ENCODE measurements around the gene AGBL3. TPM values are rescaled to one million over a fixed set of nuclear protein-coding genes. Genes with fewer than 3 reads are reported as not detected.
"Not testable (repeated sequence)": the region's sequence is repeated elsewhere in the genome, so short reads cannot be mapped to it uniquely, and the experiment has no call there.

AGBL3 gene
- total and polyA plus RNA-seq, 9 donors, result 2.0 to 8.1 (median 4.2) TPM

DNA sequence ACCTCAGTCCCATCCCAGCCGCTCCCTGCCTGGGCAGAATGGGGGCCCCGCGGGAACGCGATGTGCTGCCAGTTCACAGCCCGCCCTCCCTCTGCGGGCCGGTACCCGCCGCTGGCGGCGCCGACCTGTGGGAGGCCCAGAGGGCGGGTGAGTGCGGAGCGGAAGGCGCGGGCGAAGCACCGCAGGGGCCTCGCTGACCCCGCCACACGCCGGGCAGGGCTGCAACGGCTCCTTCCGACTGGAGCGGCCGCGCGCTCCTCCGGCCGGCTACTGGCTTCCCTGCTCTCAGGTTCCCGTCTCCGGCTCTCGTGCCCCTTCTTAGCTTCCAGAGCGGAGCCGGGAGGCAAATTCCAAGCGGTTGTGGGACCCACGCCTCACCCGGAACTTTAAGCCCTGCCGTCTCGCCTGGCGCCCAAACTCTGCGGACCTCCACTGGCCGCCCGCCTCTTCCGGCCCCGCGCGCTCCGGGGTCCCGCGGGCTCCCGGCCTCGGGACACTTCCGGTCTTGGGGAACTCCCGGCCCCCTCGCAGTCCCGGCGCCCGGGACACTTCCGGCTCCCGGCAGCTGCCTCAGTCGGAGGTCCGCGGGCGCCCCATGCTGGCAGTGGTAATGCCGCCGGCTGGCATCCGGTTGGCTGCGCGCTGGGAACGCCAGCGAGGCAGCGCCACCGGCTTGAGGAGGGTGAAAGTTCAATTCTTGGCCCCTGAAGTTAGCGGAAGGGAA, 184.1 kb downstream of the AGBL3 start, which contains the start of gene CYREN:
Gene CYREN, minus strand, starts transcription at position 434 of the 724 bp plus-strand sequence. CDS start 1,785 bp downstream, outside the sequence.
- H3K4me1 ChIP-seq (ENCODE audit: insufficient read depth), result no peaks in the 10 kb centered on the region
- intact Hi-C loops (cut with DNase I), result loop anchor here in 2 of 4 donors (2.0 to 5.0 kb wide), 2 partner anchors 40 to 483 kb away; partner anchors contain the start of gene WDR91 (in 1 of the 2)
- H3K27me3 ChIP-seq, result no peaks in the 10 kb centered on the region
- H3K4me3 ChIP-seq, result peak within 1 kb of the TSS; percentile 96
- no peaks in the 10 kb centered on the region for H3K36me3 ChIP-seq
- 0% methylated on average over 40 to 77 of the region's 77 CpGs for WGBS, 3 donors
- peak within 1 kb of the TSS; percentile 75 to 81 for H3K27ac ChIP-seq
- peak; percentile 94 to 97 (median 95) for DNase-seq
- no peaks in the 10 kb centered on the region for H3K9me3 ChIP-seq
- TF ChIP-seq EP300 (IDR thresholded peaks at IDR 0.05) (no peak), POLR2A (IDR thresholded peaks at IDR 0.05) (peak; percentile 51)
- TF ChIP-seq, protein P1, sequence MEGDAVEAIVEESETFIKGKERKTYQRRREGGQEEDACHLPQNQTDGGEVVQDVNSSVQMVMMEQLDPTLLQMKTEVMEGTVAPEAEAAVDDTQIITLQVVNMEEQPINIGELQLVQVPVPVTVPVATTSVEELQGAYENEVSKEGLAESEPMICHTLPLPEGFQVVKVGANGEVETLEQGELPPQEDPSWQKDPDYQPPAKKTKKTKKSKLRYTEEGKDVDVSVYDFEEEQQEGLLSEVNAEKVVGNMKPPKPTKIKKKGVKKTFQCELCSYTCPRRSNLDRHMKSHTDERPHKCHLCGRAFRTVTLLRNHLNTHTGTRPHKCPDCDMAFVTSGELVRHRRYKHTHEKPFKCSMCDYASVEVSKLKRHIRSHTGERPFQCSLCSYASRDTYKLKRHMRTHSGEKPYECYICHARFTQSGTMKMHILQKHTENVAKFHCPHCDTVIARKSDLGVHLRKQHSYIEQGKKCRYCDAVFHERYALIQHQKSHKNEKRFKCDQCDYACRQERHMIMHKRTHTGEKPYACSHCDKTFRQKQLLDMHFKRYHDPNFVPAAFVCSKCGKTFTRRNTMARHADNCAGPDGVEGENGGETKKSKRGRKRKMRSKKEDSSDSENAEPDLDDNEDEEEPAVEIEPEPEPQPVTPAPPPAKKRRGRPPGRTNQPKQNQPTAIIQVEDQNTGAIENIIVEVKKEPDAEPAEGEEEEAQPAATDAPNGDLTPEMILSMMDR (IDR thresholded peaks at IDR 0.05), result peak in 2 of 3 donors; percentile 85 to 87

DNA sequence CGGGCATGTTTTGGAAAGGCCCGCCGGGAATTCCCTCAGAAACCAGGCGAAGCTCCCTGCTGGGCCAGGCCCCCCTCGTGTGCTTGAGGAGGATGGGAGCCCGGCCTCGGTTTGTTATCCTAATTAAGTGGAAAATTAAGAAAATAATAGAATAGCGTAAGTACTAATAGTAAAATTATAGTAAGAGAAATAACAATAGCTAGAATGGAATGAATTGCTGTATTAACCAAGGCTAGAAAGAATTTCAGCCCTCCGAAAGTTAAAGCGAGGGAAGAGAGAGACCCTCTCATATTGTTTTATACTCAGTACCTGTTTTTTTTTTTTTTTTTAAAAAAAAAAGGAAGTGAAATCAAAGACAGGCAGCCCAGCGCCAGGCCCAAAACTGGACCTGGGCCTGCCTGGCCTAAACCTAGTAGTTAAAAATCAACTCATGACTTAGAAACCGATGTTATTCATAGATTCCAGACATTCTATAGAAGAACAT, 184.7 kb downstream of the AGBL3 start:
- not testable (repeated sequence) for H3K27me3 ChIP-seq; H3K9me3 ChIP-seq; DNase-seq; H3K36me3 ChIP-seq; H3K4me1 ChIP-seq (ENCODE audit: insufficient read depth)
- H3K4me3 ChIP-seq, result peak overlapping the region; percentile 96
- WGBS, 3 donors, result 8 to 16% (median 9%) methylated on average over 12 of the region's 12 CpGs
- peak overlapping the region; percentile 75 to 81 for H3K27ac ChIP-seq
- intact Hi-C loops (cut with DNase I), result loop anchor here in 2 of 4 donors (2.0 to 5.0 kb wide), 2 partner anchors 40 to 484 kb away; partner anchors contain the start of gene WDR91 (in 1 of the 2)

DNA sequence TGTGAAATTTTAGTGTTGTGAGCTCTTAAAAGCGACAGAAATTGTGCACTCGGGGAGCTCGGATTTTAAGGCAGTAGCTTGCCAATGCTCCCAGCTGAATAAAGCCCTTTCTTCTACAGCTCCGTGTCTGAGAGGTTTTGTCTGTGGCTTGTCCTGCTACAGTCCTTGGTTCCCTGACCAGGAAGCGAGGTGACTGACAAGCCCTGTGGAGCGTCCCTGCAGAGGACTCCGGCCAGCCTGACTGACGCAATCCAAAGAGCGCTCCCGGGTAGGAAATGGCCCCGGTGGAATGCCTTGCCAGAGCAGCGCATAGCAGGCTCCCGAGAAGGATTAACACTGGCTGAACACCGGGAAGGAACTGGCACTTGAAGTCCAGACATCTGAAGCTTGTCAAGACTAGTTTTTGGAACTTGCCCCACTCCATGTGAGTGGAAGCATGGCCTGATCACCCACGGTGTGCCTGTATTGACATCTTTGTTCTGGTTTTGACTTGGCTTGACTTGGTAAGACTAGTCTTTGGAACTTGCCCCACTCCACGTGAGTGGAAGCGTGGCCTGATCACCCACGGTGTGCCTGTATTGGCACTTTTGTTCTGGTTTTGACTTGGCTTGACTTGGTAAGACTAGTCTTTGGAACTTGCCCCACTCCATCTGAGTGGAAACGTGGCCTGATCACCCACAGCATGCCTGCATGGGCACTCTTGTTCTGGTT, 185.4 kb downstream of the AGBL3 start:
- not testable (repeated sequence) for H3K4me3 ChIP-seq; H3K36me3 ChIP-seq; H3K9me3 ChIP-seq; H3K4me1 ChIP-seq (ENCODE audit: insufficient read depth); H3K27me3 ChIP-seq
- H3K27ac ChIP-seq, result peak overlapping the region in 1 of 2 donors; percentile 81
- WGBS, 3 donors, result 60 to 87% (median 73%) methylated on average over 19 of the region's 19 CpGs
- peak in 3 of 5 donors; percentile 46 to 70 (median 46) for DNase-seq
- intact Hi-C loops (cut with DNase I), result loop anchor here in 2 of 4 donors (2.0 to 5.0 kb wide), 2 partner anchors 39 to 484 kb away; partner anchors contain the start of gene WDR91 (in 1 of the 2)

GRCh38 chr7:135173916-135174315, 187.6 kb downstream of the AGBL3 start:
- H3K9me3 ChIP-seq; H3K36me3 ChIP-seq; H3K27me3 ChIP-seq; H3K4me3 ChIP-seq; DNase-seq; H3K4me1 ChIP-seq (ENCODE audit: insufficient read depth); H3K27ac ChIP-seq: not testable (repeated sequence)
- 74 to 89% (median 81%) methylated on average over 4 of the region's 4 CpGs for WGBS, 3 donors
- intact Hi-C loops (cut with DNase I), result loop anchor here in 2 of 4 donors (5.0 kb wide), 1 partner anchor 487 kb away; no protein-coding TSS in a partner anchor

DNA sequence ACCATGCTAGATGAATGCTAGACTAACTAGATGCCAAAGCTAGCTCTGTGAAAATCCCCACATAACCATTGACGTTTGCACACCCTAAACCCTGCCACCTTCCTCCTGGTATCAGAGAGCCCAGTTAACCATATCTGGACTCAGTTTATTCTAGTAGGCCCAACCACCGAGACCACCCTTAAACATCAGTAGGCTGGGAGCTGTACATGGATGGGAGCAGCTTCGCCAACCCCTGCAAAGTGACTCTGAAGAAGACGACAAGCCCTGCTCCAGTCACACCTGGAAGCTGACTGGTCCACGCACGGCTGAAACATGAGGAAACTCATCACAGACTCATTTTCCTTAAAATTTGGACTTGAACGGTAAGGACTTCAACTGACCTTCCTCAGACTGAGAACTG, 188.6 kb downstream of the AGBL3 start:
- H3K4me1 ChIP-seq (ENCODE audit: insufficient read depth), result no peaks in the 10 kb centered on the region
- 91 to 95% (median 94%) methylated on average over 7 of the region's 7 CpGs for WGBS, 3 donors
- H3K27ac ChIP-seq, result no peak overlapping the region
- intact Hi-C loops (cut with DNase I), result loop anchor here in 2 of 4 donors (5.0 kb wide), 1 partner anchor 488 kb away; no protein-coding TSS in a partner anchor
- no peak overlapping the region for H3K4me3 ChIP-seq
- no peak for TF ChIP-seq POLR2A (IDR thresholded peaks at IDR 0.05)
- TF ChIP-seq, protein P1 (IDR thresholded peaks at IDR 0.05), result no peak
- no peak for TF ChIP-seq EP300 (IDR thresholded peaks at IDR 0.05)
- H3K36me3 ChIP-seq, result no peaks in the 10 kb centered on the region
- peak in 1 of 5 donors; percentile 6 for DNase-seq
- H3K9me3 ChIP-seq, result no peaks in the 10 kb centered on the region
- H3K27me3 ChIP-seq, result no peaks in the 10 kb centered on the region

All from ovary (tissue), 9 donors.